ENCODE results near the gene CDH4.

Gene CDH4

GRCh38 chr20:61746147-61746646, 494.1 kb downstream of the CDH4 start:
- TF ChIP-seq SIN3A (IDR thresholded peaks at IDR 0.05; ENCODE audit: borderline replicate concordance, insufficient read depth, low read length), result no peak
- TF ChIP-seq REST (IDR thresholded peaks at IDR 0.05; ENCODE audit: insufficient read depth in 1 of 2, low read depth in 2 of 2, low read length in 2 of 2), result no peak
- no peak for TF ChIP-seq POLR2AphosphoS5 (IDR thresholded peaks at IDR 0.05; ENCODE audit: low read depth, low read length)
- no peak for TF ChIP-seq TAF1 (IDR thresholded peaks at IDR 0.05; ENCODE audit: borderline replicate concordance, insufficient read depth, low read length)
- TF ChIP-seq FOXP2 (optimal IDR thresholded peaks at IDR 0.05; ENCODE audit: borderline replicate concordance, extremely low read depth, extremely low read length, insufficient read depth), result no peak

- no peak for TF ChIP-seq SIN3A (IDR thresholded peaks at IDR 0.05; ENCODE audit: borderline replicate concordance, insufficient read depth, low read length)
- TF ChIP-seq REST (IDR thresholded peaks at IDR 0.05; ENCODE audit: insufficient read depth in 1 of 2, low read depth in 2 of 2, low read length in 2 of 2), result no peak
- TF ChIP-seq POLR2AphosphoS5 (IDR thresholded peaks at IDR 0.05; ENCODE audit: low read depth, low read length), result no peak
- TF ChIP-seq FOXP2 (optimal IDR thresholded peaks at IDR 0.05; ENCODE audit: borderline replicate concordance, extremely low read depth, extremely low read length, insufficient read depth), result no peak
- TF ChIP-seq TAF1 (IDR thresholded peaks at IDR 0.05; ENCODE audit: borderline replicate concordance, insufficient read depth, low read length), result no peak
Observed at GRCh38 chr20:61746781-61747180, 494.7 kb downstream of the CDH4 start.

GRCh38 chr20:61748376-61748775, 496.3 kb downstream of the CDH4 start:
- TF ChIP-seq FOXP2 (optimal IDR thresholded peaks at IDR 0.05; ENCODE audit: borderline replicate concordance, extremely low read depth, extremely low read length, insufficient read depth) (no peak), REST (IDR thresholded peaks at IDR 0.05; ENCODE audit: insufficient read depth in 1 of 2, low read depth in 2 of 2, low read length in 2 of 2) (no peak), SIN3A (IDR thresholded peaks at IDR 0.05; ENCODE audit: borderline replicate concordance, insufficient read depth, low read length) (no peak), TAF1 (IDR thresholded peaks at IDR 0.05; ENCODE audit: borderline replicate concordance, insufficient read depth, low read length) (no peak), POLR2AphosphoS5 (IDR thresholded peaks at IDR 0.05; ENCODE audit: low read depth, low read length) (no peak)

GRCh38 chr20:61749406-61750075, 497.5 kb downstream of the CDH4 start:
- TF ChIP-seq REST (IDR thresholded peaks at IDR 0.05; ENCODE audit: insufficient read depth in 1 of 2, low read depth in 2 of 2, low read length in 2 of 2) (no peak), SIN3A (IDR thresholded peaks at IDR 0.05; ENCODE audit: borderline replicate concordance, insufficient read depth, low read length) (no peak), FOXP2 (optimal IDR thresholded peaks at IDR 0.05; ENCODE audit: borderline replicate concordance, extremely low read depth, extremely low read length, insufficient read depth) (no peak), TAF1 (IDR thresholded peaks at IDR 0.05; ENCODE audit: borderline replicate concordance, insufficient read depth, low read length) (no peak), POLR2AphosphoS5 (IDR thresholded peaks at IDR 0.05; ENCODE audit: low read depth, low read length) (no peak)

All from PFSK-1 (cell line).